Measurements from ENCODE around the gene C20orf204. TPM values are rescaled to one million over a fixed set of nuclear protein-coding genes. Genes with fewer than 3 reads are reported as not detected.

The C20orf204 gene
- total RNA-seq, 1 donor from 2014 or later: 2.2 TPM

DNA sequence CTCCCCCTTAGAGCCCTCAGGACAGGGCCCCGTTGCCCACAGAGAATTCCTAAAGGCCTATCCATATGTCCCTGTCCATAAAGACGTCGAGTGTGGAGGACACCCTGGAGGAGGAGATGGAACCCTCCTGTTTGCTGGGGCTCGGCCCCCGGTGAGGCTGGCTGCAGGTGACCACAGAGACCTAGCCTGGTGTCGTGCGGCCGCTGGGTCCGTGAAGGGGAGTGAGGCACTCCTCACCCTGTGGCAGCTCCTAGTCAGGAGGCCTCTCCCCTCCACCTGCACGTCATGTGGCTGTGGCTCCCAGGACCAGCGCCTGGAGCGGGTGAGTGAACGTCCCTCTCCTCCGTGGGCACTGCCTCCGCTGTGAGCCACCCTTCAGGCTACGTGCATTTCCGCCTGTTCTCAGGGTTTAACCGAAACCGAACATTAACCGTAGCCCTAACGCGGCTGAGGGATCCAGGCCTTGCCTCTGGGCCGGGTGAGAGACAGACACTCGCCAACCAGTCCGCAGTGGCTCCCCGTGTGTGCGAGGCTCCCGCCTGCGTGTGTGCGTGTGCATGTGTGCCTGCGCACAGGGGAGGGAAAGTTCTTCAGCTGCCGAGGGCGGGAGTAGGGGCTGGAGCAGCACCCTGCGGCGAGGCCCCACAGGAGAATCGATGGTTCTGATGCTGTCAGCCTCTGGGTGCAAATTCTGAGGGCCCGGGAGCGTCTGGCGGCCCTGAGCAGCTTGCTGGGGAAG, 21.1 kb downstream of the C20orf204 start:
- ChIA-PET POLR2A (no interaction called here), CTCF (interaction anchor here (0.8 to 2.6 kb wide), 2 partner anchors 18 to 77 kb away, joined by 3 to 19 read pairs; no protein-coding TSS in a partner anchor)
- DNase-seq (no peak), ATAC-seq (ENCODE audit: low read depth) (no peak)
- Mint-ChIP-seq H3K9me3 (no peaks in the 10 kb centered on the region), H3K36me3 (ENCODE audit: low read depth) (no peaks in the 10 kb centered on the region), H3K27me3 (peaks cover 24% of the 10 kb centered on the region), H3K4me1 (peaks cover 16% of the 10 kb centered on the region), H3K4me3 (peak overlapping the region; percentile 35), H3K27ac (no peak overlapping the region)
- TF ChIP-seq, protein P1, sequence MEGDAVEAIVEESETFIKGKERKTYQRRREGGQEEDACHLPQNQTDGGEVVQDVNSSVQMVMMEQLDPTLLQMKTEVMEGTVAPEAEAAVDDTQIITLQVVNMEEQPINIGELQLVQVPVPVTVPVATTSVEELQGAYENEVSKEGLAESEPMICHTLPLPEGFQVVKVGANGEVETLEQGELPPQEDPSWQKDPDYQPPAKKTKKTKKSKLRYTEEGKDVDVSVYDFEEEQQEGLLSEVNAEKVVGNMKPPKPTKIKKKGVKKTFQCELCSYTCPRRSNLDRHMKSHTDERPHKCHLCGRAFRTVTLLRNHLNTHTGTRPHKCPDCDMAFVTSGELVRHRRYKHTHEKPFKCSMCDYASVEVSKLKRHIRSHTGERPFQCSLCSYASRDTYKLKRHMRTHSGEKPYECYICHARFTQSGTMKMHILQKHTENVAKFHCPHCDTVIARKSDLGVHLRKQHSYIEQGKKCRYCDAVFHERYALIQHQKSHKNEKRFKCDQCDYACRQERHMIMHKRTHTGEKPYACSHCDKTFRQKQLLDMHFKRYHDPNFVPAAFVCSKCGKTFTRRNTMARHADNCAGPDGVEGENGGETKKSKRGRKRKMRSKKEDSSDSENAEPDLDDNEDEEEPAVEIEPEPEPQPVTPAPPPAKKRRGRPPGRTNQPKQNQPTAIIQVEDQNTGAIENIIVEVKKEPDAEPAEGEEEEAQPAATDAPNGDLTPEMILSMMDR (IDR thresholded peaks at IDR 0.05): no peak
- intact Hi-C loops (cut with micrococcal nuclease): loop anchor here (1.0 to 5.0 kb wide), 5 partner anchors 18 to 520 kb away; partner anchors contain the start of genes PRPF6 and PTK6

DNA sequence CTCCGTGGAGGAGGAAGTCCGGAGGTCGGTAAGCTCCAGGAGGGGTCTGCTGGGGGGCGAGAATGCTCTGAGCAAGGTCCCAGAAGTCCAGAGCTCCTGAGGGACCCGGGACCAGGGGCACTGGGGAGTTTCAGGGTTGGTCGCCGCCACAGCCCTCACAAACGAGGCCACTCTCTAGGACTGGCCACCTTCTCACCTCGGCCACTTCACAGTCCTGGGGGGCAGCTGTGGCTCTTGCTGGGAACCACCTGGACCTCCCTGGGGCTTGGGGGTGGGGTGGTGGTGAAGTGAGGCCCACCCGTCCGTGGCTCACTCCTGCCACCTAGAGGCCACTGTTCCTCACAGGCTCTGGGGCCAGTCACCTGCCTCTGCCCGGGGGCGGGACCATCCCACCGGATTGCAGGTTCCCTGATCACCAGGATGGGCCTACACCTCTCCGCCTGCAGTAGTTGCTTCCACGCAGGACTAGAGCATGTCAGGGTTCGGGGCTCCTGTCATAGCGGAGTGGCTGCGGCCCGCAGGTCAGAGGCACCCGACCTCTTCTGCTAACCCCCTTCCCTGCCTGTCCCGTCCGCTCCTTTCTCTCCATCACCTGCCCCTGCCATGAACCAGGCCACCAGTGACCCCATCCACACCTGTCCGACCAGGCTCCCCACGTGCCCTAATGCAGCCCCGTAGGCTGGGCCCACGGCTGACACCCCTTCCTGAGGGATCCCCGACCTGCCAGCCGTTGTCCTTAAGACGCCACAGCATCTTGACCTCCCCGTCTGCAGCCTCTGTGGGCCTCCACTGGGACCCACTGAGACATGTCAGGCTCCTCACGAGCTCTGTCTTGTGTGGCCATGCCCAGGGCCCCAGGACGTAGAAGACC, 21.9 kb downstream of the C20orf204 start:
- Mint-ChIP-seq H3K4me3 (peak overlapping the region; percentile 35), H3K27ac (peak overlapping the region; percentile 30), H3K27me3 (peaks cover 21% of the 10 kb centered on the region), H3K36me3 (ENCODE audit: low read depth) (no peaks in the 10 kb centered on the region), H3K4me1 (peaks cover 16% of the 10 kb centered on the region), H3K9me3 (no peaks in the 10 kb centered on the region)
- TF ChIP-seq, protein P1 (IDR thresholded peaks at IDR 0.05): peak; percentile 37
- intact Hi-C loops (cut with micrococcal nuclease): loop anchor here (1.0 to 5.0 kb wide), 5 partner anchors 19 to 521 kb away; partner anchors contain the start of genes PRPF6 and PTK6
- ChIA-PET CTCF (interaction anchor here (0.8 to 2.6 kb wide), 2 partner anchors 19 to 78 kb away, joined by 3 to 19 read pairs; no protein-coding TSS in a partner anchor), POLR2A (no interaction called here)
- ATAC-seq (ENCODE audit: low read depth) (peak; percentile 79), DNase-seq (peak; percentile 73)

DNA sequence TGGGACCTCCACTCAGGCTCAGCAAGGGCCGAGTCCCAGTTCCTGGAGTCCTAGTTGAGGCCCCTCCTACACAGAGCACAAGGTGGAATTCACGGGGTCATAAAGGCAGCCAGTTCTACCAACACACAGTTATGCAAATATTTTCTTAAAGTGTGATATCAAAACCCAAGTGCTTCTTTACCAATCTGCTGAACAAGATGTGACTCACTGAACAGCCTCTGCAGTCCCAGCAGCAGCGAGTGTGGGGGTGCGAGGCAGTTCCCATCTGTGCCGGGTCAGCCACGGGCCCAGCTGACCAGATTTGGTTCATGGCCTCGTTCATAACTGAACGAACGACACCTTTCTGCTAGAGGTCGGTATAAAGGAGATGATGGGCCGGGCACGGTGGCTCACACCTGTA, 22.6 kb downstream of the C20orf204 start:
- peaks cover 14% of the 10 kb centered on the region for H3K27me3 Mint-ChIP-seq
- intact Hi-C loops (cut with micrococcal nuclease): loop anchor here (5.0 kb wide), 1 partner anchor 521 kb away; the partner anchor contains the start of gene PTK6
- POLR2A ChIA-PET: interaction anchor here (0.7 kb wide), 1 partner anchor 50 kb away, joined by 7 read pairs; no protein-coding TSS in a partner anchor
- peak overlapping the region; percentile 30 for H3K27ac Mint-ChIP-seq
- H3K9me3 Mint-ChIP-seq: no peaks in the 10 kb centered on the region
- CTCF ChIA-PET: interaction anchor here (2.6 kb wide), 1 partner anchor 20 kb away, joined by 19 read pairs; no protein-coding TSS in a partner anchor
- no peaks in the 10 kb centered on the region for H3K36me3 Mint-ChIP-seq (ENCODE audit: low read depth)
- no peak overlapping the region for H3K4me3 Mint-ChIP-seq
- H3K4me1 Mint-ChIP-seq: peaks cover 17% of the 10 kb centered on the region
- no peak for DNase-seq
- ATAC-seq (ENCODE audit: low read depth): peak; percentile 8
- TF ChIP-seq, protein P1 (IDR thresholded peaks at IDR 0.05): no peak

DNA sequence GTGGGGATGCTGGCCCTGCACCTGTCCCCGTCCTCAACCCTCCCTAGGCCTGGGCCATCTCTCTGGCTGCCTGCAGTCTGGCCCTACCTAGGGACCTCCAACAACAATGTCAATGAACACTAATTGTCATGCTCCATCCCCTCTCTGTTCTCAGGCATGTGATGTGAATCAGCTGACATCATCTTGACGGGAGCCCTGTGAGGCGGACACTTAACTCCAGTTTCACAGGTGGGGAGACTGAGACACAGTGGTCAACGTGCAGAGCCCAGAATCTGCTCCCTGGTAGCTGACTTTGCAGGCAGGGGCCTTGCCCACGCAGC, 26.3 kb downstream of the C20orf204 start:
- Mint-ChIP-seq H3K27me3 (no peaks in the 10 kb centered on the region), H3K4me3 (peak overlapping the region; percentile 88), H3K9me3 (no peaks in the 10 kb centered on the region), H3K36me3 (ENCODE audit: low read depth) (peaks cover 2% of the 10 kb centered on the region), H3K4me1 (peaks cover 52% of the 10 kb centered on the region), H3K27ac (no peak overlapping the region)
- TF ChIP-seq, protein P1 (IDR thresholded peaks at IDR 0.05): no peak
- intact Hi-C loops (cut with micrococcal nuclease): loop anchor here (2.0 to 10.0 kb wide), 4 partner anchors 39 to 790 kb away; partner anchors contain the start of genes ARFGAP1, GMEB2 and PPDPF
- ChIA-PET CTCF (interaction anchor here (1.5 to 1.7 kb wide), 2 partner anchors 17 to 24 kb away, joined by 3 to 12 read pairs; partner anchors contain the start of gene RGS19), POLR2A (interaction anchor here (0.5 to 1.9 kb wide), 9 partner anchors 16 to 542 kb away, joined by 3 to 43 read pairs (median 6); partner anchors contain the start of genes GMEB2, LKAAEAR1, OPRL1 and PPDPF)
- ATAC-seq (ENCODE audit: low read depth): no peak
- no peak for DNase-seq
